NCI-H226 (cell line): ENCODE measurements around the gene MCOLN2.

Source experiments
- DNase-seq: peaks from one replicate; pipeline ENCODE4 v3.0.0-alpha.2; 2015

MCOLN2 gene

GRCh38 chr1:84890566-84890965 lies 106.3 kb downstream of the MCOLN2 start:
- DNase-seq: no peak

GRCh38 chr1:84889437-84889836 lies 107.5 kb downstream of the MCOLN2 start:
- DNase-seq: peak; percentile 18

- no peak for DNase-seq
Observed at GRCh38 chr1:84888753-84889152, 108.2 kb downstream of the MCOLN2 start.

- DNase-seq: peak; percentile 89
Observed at GRCh38 chr1:84887261-84887934, 109.5 kb downstream of the MCOLN2 start.

GRCh38 chr1:84885469-84885868 lies 111.4 kb downstream of the MCOLN2 start:
- no peak for DNase-seq

GRCh38 chr1:84884671-84885389 lies 112.1 kb downstream of the MCOLN2 start:
- peak; percentile 91 for DNase-seq

GRCh38 chr1:84883286-84883685 lies 113.6 kb downstream of the MCOLN2 start:
- peak; percentile 55 for DNase-seq

- DNase-seq: no peak
Observed at GRCh38 chr1:84877592-84877991, 119.3 kb downstream of the MCOLN2 start.

- DNase-seq: no peak
Observed at GRCh38 chr1:84876353-84876752, 120.6 kb downstream of the MCOLN2 start.
